Neural cell (in vitro differentiated cells): ENCODE data around the gene PRKCE.

Experiments used
- CTCF ChIP-seq: fragments of 450-650 bp; IDR thresholded peaks from 2 replicates; pipeline ENCODE4 v1.5.1; 2014; ENCODE audit warnings: antibody characterized with exemption, mild to moderate bottlenecking, moderate library complexity; ENCODE audit not compliant: poor library complexity, severe bottlenecking
- TAF1 ChIP-seq: IDR thresholded peaks from 2 replicates; pipeline ENCODE4 v1.6.1; 2012; ENCODE audit warnings: low read depth

DNA sequence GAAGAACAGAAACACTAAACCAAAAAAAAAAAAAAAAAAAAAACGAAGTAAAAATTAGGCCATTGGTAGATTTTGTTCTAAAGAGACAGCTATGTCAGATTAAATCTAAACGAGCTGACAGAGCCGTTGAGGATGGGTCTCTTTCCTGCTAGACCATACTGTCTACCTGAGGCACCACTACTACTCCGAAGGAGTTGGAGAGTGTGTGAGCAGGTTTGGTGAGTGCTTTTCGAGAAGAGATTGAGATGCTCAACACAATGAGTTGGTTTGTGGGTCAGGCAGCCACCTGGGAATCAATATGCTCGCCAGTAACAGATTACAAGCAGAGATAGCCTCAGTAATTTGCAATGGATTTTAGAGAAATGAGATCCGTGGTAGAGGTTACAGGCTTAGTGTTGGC, 364.2 kb downstream of the PRKCE start:
- no peak for TF ChIP-seq TAF1
- no peak for TF ChIP-seq CTCF
